VCaP (cell line): ENCODE data around the gene MBD6.
"Not testable (repeated sequence)": the region's sequence is repeated elsewhere in the genome, so short reads cannot be mapped to it uniquely, and the experiment has no call there.

Experiments
- H3K27ac ChIP-seq: fragments of 450-650 bp; 2 replicates; pipeline ENCODE4 v1.5.1; 2017
- CTCF ChIP-seq: fragments of 450-650 bp; conservative IDR thresholded peaks from 2 replicates; pipeline ENCODE4 v1.5.1; 2017; ENCODE audit warnings: mild to moderate bottlenecking, moderate library complexity

The MBD6 gene

GRCh38 chr12:57568838-57569237 is 46.2 kb downstream of the MBD6 start:
- no peak overlapping the region for H3K27ac ChIP-seq
- TF ChIP-seq CTCF = no peak

- H3K27ac ChIP-seq = no peak overlapping the region
- TF ChIP-seq CTCF = no peak
Observed at GRCh38 chr12:57569858-57570257, 47.2 kb downstream of the MBD6 start.

- H3K27ac ChIP-seq = not testable (repeated sequence)
Observed at GRCh38 chr12:57570438-57570837, 47.8 kb downstream of the MBD6 start.

GRCh38 chr12:57571926-57572762 is 49.5 kb downstream of the MBD6 start:
- TF ChIP-seq CTCF = no peak
- H3K27ac ChIP-seq = no peak overlapping the region

DNA sequence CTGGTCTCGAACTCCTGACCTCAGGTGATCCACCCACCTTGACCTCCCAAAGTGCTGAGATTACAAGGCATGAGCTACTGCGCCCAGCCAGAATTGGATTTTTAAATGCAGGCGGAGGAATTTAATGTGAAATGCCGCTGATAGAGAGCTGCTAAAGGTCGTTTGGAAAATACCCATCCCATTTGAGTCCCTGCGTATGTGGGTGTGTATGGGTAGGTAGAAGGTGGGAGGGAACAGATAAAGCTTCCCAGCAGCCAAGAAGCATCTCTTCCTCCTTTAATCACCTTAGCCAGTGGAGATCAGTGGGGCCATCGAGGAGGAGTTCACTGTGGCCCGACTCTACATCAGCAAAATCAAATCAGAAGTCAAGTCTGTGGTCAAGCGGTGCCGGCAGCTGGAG is 52.2 kb downstream of the MBD6 start:
- H3K27ac ChIP-seq = no peak overlapping the region
- no peak for TF ChIP-seq CTCF

- TF ChIP-seq CTCF = no peak
- H3K27ac ChIP-seq = no peak overlapping the region
Observed at GRCh38 chr12:57575771-57576612, 53.4 kb downstream of the MBD6 start.

DNA sequence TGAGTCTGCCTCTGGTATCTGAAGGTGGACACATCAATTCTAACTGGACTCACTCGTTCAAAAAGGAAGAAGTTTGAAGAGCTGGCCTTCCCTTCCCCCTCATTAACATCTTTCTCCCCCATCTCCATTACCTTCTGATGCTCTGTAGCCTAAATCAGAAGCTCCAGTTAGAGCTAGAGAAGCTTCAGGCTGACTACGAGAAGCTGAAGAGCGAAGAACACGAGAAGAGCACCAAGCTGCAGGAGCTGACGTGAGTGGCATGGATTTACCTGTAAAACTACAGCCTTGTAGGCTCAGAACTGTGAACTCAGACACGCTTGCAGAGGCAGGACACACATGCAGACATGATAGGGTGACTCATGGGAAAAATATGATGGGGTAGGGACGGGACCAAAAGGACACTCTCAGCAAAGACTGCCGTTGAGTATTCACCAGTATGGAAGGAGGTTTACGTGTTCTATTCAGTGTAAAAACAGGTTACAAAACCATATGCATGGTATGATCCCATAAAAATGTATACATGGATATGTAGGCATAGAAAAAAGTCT is 54.1 kb downstream of the MBD6 start:
- H3K27ac ChIP-seq = no peak overlapping the region
- no peak for TF ChIP-seq CTCF
